K562 (cell line): ENCODE measurements around the gene C2orf81. TPM values are rescaled to one million over a fixed set of nuclear protein-coding genes. Genes with fewer than 3 reads are reported as not detected.

Source experiments
- BCLAF1 ChIP-seq, 2 experiments: fragments of 450-650 bp in 1 of 2; IDR thresholded peaks; 2 replicates each; pipeline ENCODE4 v1.6.1; 2011 to 2017; ENCODE audit warnings: low read depth in 2 of 2, antibody characterized with exemption in 1 of 2, borderline replicate concordance in 1 of 2, low read length in 1 of 2, mild to moderate bottlenecking in 1 of 2, mixed read lengths in 1 of 2; ENCODE audit not compliant: control insufficient read depth in 1 of 2
- CHD1 ChIP-seq: fragments of 200-600 bp; sonication (generic); IDR thresholded peaks from one replicate; pipeline ENCODE4 v1.6.1; 2012; ENCODE audit warnings: mild to moderate bottlenecking, moderate library complexity, low read length, inconsistent platforms
- E2F1 ChIP-seq: sonication (generic); formaldehyde crosslinking; IDR thresholded peaks from 2 replicates; pipeline ENCODE4 v1.8.1; 2023; ENCODE audit warnings: mild to moderate bottlenecking, missing genetic modification reagents, moderate library complexity
- GABPA ChIP-seq: fragments of 200-800 bp; sonication (Bioruptor generic); conservative IDR thresholded peaks from 2 replicates; pipeline ENCODE4 v1.6.1; 2016; ENCODE audit warnings: low read depth, missing genetic modification characterization, missing compliant biosample characterization
- HDAC3 ChIP-seq: fragments of 450-650 bp; IDR thresholded peaks from 2 replicates; pipeline ENCODE4 v1.6.1; 2018; ENCODE audit warnings: borderline replicate concordance, mild to moderate bottlenecking, moderate library complexity; ENCODE audit not compliant: partially characterized antibody
- IRF9 ChIP-seq: fragments of 450-650 bp; IDR thresholded peaks from 2 replicates; pipeline ENCODE4 v1.6.1; 2016; ENCODE audit warnings: missing biosample characterization, missing genetic modification characterization
- MAX ChIP-seq: sonication (generic); formaldehyde crosslinking; IDR thresholded peaks from 2 replicates; pipeline ENCODE4 v1.9.0; 2022; ENCODE audit warnings: mild to moderate bottlenecking, missing genetic modification reagents
- MED1 ChIP-seq: sonication (generic); formaldehyde crosslinking; IDR thresholded peaks from 2 replicates; pipeline ENCODE4 v1.8.1; 2023; ENCODE audit warnings: missing genetic modification reagents, borderline replicate concordance
- TRIM25 ChIP-seq: fragments of 450-650 bp; IDR thresholded peaks from 2 replicates; pipeline ENCODE4 v1.7.0; 2016; ENCODE audit warnings: borderline replicate concordance
- ZC3H11A ChIP-seq: IDR thresholded peaks from 2 replicates; pipeline ENCODE4 v1.6.1; 2012; ENCODE audit warnings: low read depth, low read length, improper control_type of control experiment
- polyA plus RNA-seq, 8 experiments: library from polyadenylated mRNA; depleted of rRNA in 4 of 8; stranded (reverse) in 5 of 8; unstranded in 3 of 8; fragments of >200 nt; fragmentation: Nextera tagmentation in 2 of 8; fragmentation: Illumina TruSeq in 1 of 8; extraction: Ambion mirVana in 2 of 8; extraction: Trizol in 1 of 8; gene quantifications; 2 replicates each; pipeline versions ENCODE4 v1.2.1 to v1.2.3, GENCODE V29; 2011 to 2014; ENCODE audit warnings: inconsistent platforms in 1 of 8, missing spikeins in 1 of 8
- total RNA-seq, 7 experiments: library from RNA; depleted of rRNA in 6 of 7; stranded (reverse); fragments of >200 nt in 6 of 7; fragmentation: Illumina TruSeq in 2 of 7; extraction: Trizol in 2 of 7; gene quantifications; 2 replicates each; pipeline versions ENCODE4 v1.2.1 to v1.2.3, GENCODE V29; 2011 to 2021; ENCODE audit warnings: low replicate concordance in 1 of 7
- TF ChIP-seq, protein P1 (sequence below), 2 experiments: fragments of 450-650 bp; conservative IDR thresholded peaks; 2 replicates each; pipeline ENCODE4 v1.6.1; 2017; ENCODE audit warnings: mild to moderate bottlenecking in 2 of 2, moderate library complexity in 2 of 2
- TF ChIP-seq, protein P2 (sequence below): fragments of 450-650 bp; IDR thresholded peaks from 2 replicates; pipeline ENCODE4 v1.6.1; 2016; ENCODE audit warnings: borderline replicate concordance

C2orf81 gene
- total and polyA plus RNA-seq, 9 of the 15 experiments (the other 6 are each of a cell fraction or from before 2014, with no cell fraction given), result 0.06 TPM; not detected in 8

DNA sequence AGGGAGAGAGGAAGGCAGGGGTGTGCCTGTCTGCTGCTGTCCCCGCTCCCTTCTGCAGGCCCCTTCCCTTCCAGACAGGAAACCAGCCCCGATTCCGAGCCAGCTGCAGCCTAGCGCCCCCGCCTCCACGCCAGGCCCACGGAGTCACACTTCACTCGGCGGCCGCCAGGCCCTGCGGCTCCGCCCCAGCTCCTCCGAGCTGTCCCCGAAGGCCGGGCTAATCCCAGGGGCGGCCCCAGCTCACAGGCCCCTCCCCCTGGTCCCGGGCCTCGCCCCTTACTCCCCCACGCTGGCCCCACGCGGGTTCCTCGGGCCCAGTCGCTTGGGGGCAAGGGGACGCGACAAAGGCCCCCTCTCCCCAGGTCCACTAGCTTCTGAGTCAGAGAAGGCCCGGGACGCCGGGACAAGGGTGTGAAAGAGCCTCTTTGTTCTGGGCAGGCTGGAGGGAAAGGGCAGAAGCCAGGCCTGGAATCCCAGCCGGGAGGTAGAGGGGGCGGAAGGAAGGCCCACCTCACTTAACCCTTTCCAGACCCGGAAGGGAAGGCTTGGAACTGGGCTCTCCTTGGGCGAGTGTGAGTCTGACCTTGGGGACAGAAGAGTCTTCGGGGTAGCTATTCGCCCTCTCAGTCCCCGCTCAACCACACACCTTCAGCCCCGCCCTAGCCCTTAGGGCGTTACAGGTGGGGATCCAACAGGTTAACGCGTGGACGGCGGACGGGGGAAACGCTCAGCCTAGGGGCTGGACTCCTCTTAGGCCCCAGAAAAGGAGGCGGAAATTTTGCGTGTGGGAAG is 19.2 kb upstream of the C2orf81 start (continued):
- TF ChIP-seq BCLAF1 (IDR thresholded peaks at IDR 0.05; ENCODE audit: borderline replicate concordance in 1 of 2, control insufficient read depth in 1 of 2, low read depth in 2 of 2, low read length in 1 of 2) (no peak), TRIM25 (no peak), MAX (CRISPR knock-in tag) (no peak), ZC3H11A (no peak), E2F1 (CRISPR knock-in tag) (no peak), MED1 (CRISPR knock-in tag) (no peak), CHD1 (no peak), GABPA (tag) (peak; percentile 56), HDAC3 (no peak), IRF9 (tag) (no peak)
- TF ChIP-seq, protein P1, sequence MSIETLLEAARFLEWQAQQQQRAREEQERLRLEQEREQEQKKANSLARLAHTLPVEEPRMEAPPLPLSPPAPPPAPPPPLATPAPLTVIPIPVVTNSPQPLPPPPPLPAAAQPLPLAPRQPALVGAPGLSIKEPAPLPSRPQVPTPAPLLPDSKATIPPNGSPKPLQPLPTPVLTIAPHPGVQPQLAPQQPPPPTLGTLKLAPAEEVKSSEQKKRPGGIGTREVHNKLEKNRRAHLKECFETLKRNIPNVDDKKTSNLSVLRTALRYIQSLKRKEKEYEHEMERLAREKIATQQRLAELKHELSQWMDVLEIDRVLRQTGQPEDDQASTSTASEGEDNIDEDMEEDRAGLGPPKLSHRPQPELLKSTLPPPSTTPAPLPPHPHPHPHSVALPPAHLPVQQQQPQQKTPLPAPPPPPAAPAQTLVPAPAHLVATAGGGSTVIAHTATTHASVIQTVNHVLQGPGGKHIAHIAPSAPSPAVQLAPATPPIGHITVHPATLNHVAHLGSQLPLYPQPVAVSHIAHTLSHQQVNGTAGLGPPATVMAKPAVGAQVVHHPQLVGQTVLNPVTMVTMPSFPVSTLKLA (conservative IDR thresholded peaks at IDR 0.05), result peak; percentile 50 to 64; a peak in 3 of 4 replicates
- TF ChIP-seq, protein P2, sequence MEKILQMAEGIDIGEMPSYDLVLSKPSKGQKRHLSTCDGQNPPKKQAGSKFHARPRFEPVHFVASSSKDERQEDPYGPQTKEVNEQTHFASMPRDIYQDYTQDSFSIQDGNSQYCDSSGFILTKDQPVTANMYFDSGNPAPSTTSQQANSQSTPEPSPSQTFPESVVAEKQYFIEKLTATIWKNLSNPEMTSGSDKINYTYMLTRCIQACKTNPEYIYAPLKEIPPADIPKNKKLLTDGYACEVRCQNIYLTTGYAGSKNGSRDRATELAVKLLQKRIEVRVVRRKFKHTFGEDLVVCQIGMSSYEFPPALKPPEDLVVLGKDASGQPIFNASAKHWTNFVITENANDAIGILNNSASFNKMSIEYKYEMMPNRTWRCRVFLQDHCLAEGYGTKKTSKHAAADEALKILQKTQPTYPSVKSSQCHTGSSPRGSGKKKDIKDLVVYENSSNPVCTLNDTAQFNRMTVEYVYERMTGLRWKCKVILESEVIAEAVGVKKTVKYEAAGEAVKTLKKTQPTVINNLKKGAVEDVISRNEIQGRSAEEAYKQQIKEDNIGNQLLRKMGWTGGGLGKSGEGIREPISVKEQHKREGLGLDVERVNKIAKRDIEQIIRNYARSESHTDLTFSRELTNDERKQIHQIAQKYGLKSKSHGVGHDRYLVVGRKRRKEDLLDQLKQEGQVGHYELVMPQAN, result no peak
